Measurements from ENCODE around the gene PTPRD.

GRCh38 chr9:8553444-8553843, 2059.4 kb downstream of the PTPRD start:
- TF ChIP-seq, protein P1, sequence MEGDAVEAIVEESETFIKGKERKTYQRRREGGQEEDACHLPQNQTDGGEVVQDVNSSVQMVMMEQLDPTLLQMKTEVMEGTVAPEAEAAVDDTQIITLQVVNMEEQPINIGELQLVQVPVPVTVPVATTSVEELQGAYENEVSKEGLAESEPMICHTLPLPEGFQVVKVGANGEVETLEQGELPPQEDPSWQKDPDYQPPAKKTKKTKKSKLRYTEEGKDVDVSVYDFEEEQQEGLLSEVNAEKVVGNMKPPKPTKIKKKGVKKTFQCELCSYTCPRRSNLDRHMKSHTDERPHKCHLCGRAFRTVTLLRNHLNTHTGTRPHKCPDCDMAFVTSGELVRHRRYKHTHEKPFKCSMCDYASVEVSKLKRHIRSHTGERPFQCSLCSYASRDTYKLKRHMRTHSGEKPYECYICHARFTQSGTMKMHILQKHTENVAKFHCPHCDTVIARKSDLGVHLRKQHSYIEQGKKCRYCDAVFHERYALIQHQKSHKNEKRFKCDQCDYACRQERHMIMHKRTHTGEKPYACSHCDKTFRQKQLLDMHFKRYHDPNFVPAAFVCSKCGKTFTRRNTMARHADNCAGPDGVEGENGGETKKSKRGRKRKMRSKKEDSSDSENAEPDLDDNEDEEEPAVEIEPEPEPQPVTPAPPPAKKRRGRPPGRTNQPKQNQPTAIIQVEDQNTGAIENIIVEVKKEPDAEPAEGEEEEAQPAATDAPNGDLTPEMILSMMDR (IDR thresholded peaks at IDR 0.05; ENCODE audit: insufficient read depth, low read length, poor library complexity, severe bottlenecking): no peak
- no peak for TF ChIP-seq EZH2phosphoT487 (conservative IDR thresholded peaks at IDR 0.05; ENCODE audit: low read length)
